GM12801 (cell line): ENCODE results near the gene TNPO1.

Experiments used
- CTCF ChIP-seq: IDR thresholded peaks from one replicate; pipeline ENCODE4 v1.5.1; 2011; ENCODE audit warnings: control low read depth; ENCODE audit not compliant: insufficient read length; ENCODE audit errors: extremely low read depth

TNPO1 gene

GRCh38 chr5:72917371-72917776, 100.9 kb downstream of the TNPO1 start:
- no peak for TF ChIP-seq CTCF

GRCh38 chr5:72920690-72921502, 104.4 kb downstream of the TNPO1 start:
- TF ChIP-seq CTCF, result no peak

GRCh38 chr5:72921886-72922285, 105.4 kb downstream of the TNPO1 start:
- no peak for TF ChIP-seq CTCF

DNA sequence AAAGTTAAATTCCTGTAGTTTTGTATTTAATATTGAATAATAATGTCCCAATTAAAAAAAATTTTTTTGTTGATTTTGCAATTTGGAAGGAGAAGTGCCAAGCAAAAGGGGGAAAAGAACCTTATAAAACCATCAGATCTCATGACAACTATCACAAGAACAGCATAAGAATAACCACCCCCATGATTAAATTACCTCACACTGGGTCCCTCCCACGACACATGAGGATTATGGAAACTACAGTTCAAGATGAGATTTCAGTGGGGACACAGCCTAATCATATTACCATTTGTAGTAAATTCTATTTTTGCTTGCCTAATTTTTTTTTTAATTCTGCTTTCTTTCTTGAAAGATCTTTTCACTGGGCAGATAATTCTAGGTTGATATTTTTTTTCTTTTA, 106.0 kb downstream of the TNPO1 start:
- TF ChIP-seq CTCF, result no peak

DNA sequence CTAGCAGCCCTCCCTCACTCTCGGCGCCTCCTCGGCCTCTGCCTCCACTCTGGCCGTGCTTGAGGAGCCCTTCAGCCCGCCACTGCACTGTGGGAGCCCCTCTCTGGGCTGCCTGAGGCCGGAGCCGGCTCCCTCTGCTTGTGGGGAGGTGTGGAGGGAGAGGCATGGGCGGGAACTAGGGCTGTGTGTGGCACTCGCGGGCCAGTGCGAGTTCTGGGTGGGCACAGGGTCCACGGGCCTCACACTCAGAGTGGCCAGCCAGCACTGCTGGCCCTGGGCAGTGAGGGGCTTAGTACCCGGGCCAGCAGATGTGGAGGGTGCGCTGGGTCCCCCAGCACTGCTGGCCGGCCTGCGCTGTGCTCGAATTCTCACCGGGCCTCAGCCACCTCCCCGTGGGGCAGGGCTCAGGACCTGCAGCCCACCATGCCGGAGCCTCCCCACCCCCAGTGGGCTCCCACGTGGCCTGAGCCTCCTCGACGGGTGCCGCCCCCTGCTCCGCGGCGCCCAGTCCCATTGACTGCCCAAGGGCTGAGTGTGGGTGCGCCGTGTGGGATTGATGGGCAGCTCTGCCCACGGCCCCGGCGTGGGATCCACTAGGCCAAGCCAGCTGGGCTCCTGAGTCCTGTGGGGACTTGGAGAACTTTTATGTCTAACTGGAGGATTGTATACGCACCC, 109.0 kb downstream of the TNPO1 start:
- no peak for TF ChIP-seq CTCF

DNA sequence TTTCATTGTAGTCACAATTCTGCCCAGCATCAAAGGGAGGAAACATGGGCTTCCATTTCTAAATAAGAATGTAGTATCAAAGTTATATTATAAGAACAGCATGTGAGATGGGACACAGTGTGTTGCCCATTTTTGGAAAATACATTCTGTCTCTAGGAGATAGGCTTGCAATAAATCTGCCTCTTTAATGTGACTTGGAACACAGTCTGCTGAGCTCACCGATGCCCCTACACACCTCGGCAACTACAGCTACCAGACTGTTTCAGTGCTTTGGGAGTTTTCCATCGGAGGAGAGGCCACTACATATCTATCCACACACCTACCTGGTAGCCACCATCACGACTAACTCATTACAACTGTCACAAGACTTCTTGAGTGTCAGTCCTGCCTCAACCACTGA, 120.4 kb downstream of the TNPO1 start:
- TF ChIP-seq CTCF, result no peak

- TF ChIP-seq CTCF, result no peak
Measured at GRCh38 chr5:72937517-72938061, 121.1 kb downstream of the TNPO1 start.
